ENCODE results near the gene SERPINA6. TPM values are rescaled to one million over a fixed set of nuclear protein-coding genes. Genes with fewer than 3 reads are reported as not detected.

SERPINA6 gene
- total and polyA plus RNA-seq, 2 donors (not counting 1 experiment from before 2014, with no cell fraction given), result not detected

- Histone ChIP-seq H4K20me1 (ENCODE audit: control insufficient read depth, insufficient read depth, low read length, poor library complexity, severe bottlenecking) (no peaks in the 10 kb centered on the region), H3K27ac (ENCODE audit: low read length in 2 of 2) (no peak overlapping the region), H3K36me3 (replicated peaks in 1 of 2; ENCODE audit: control extremely low read depth in 1 of 2, control insufficient read depth in 1 of 2, extremely low read depth in 1 of 2, insufficient read depth in 2 of 2, low read length in 1 of 2) (no peaks in the 10 kb centered on the region), H2AFZ (ENCODE audit: insufficient read depth, low read depth, low read length, poor library complexity, severe bottlenecking) (no peak overlapping the region), H3K27me3 (replicated peaks in 1 of 4; ENCODE audit: control extremely low read depth in 1 of 4, control insufficient read depth in 3 of 4, insufficient read depth in 4 of 4, low read length in 3 of 4) (no peaks in the 10 kb centered on the region), H3K4me1 (ENCODE audit: control insufficient read depth in 2 of 2, insufficient read depth in 2 of 2, low read length in 2 of 2) (no peaks in the 10 kb centered on the region), H3K79me2 (ENCODE audit: control insufficient read depth, insufficient read depth, low read length) (no peaks in the 10 kb centered on the region), H3K9me3 (ENCODE audit: control extremely low read depth in 1 of 3, control insufficient read depth in 2 of 3, insufficient read depth in 1 of 3, low read length in 2 of 3) (peaks cover 0 to 10% (median 0%) of the 10 kb centered on the region in 3 donors), H3K4me2 (replicated peaks; ENCODE audit: low read depth, low read length, poor library complexity, severe bottlenecking) (no peak overlapping the region), H3K9ac (ENCODE audit: low read length) (no peak overlapping the region), H3K4me3 (ENCODE audit: control extremely low read depth in 1 of 5, extremely low read depth in 1 of 5, insufficient read depth in 1 of 5, low read depth in 2 of 5, low read length in 4 of 5) (no peak overlapping the region)
- Mint-ChIP-seq H3K27me3 (no peaks in the 10 kb centered on the region), H3K27ac (no peak overlapping the region), H3K9me3 (ENCODE audit: insufficient read depth) (no peaks in the 10 kb centered on the region), H3K4me1 (no peaks in the 10 kb centered on the region), H3K4me3 (no peak overlapping the region)
- DNase-seq, result no peak
- TF ChIP-seq CTCF (IDR thresholded peaks at IDR 0.05) (no peak), EZH2 (IDR thresholded peaks at IDR 0.05; ENCODE audit: borderline replicate concordance, insufficient read depth, low read depth, low read length, poor library complexity, severe bottlenecking) (no peak)
- intact Hi-C loops (cut with micrococcal nuclease), result no loop called here
- 74% methylated on average over 9 of the region's 9 CpGs for WGBS (ENCODE audit: insufficient coverage)
- ChIA-PET POLR2A (no interaction called here), CTCF (no interaction called here)
- no peak for ATAC-seq (ENCODE audit: low read depth)
These were observed 27.6 kb downstream of the SERPINA6 start for GRCh38 chr14:94295360-94296180.

GRCh38 chr14:94293578-94293924 is 29.6 kb downstream of the SERPINA6 start:
- Mint-ChIP-seq H3K9me3 (ENCODE audit: insufficient read depth) (no peaks in the 10 kb centered on the region), H3K27me3 (peaks cover 3% of the 10 kb centered on the region), H3K4me1 (no peaks in the 10 kb centered on the region), H3K4me3 (no peak overlapping the region), H3K27ac (no peak overlapping the region)
- no peaks in the 10 kb centered on the region for H4K20me1 ChIP-seq (ENCODE audit: control insufficient read depth, insufficient read depth, low read length, poor library complexity, severe bottlenecking)
- H2AFZ ChIP-seq (ENCODE audit: insufficient read depth, low read depth, low read length, poor library complexity, severe bottlenecking), result no peak overlapping the region
- intact Hi-C loops (cut with micrococcal nuclease), result no loop called here
- H3K9me3 ChIP-seq (ENCODE audit: control extremely low read depth in 1 of 3, control insufficient read depth in 2 of 3, insufficient read depth in 1 of 3, low read length in 2 of 3), result peaks cover 0 to 18% (median 0%) of the 10 kb centered on the region in 3 donors
- ATAC-seq (ENCODE audit: low read depth) (no peak), DNase-seq (no peak)
- TF ChIP-seq EZH2 (IDR thresholded peaks at IDR 0.05; ENCODE audit: borderline replicate concordance, insufficient read depth, low read depth, low read length, poor library complexity, severe bottlenecking) (no peak), CTCF (IDR thresholded peaks at IDR 0.05) (no peak)
- H3K27ac ChIP-seq (ENCODE audit: low read length in 2 of 2), result no peak overlapping the region
- no peak overlapping the region for H3K4me2 ChIP-seq (replicated peaks; ENCODE audit: low read depth, low read length, poor library complexity, severe bottlenecking)
- ChIA-PET CTCF (no interaction called here), POLR2A (no interaction called here)
- no peaks in the 10 kb centered on the region for H3K4me1 ChIP-seq (ENCODE audit: control insufficient read depth in 2 of 2, insufficient read depth in 2 of 2, low read length in 2 of 2)
- no peaks in the 10 kb centered on the region for H3K27me3 ChIP-seq (replicated peaks in 1 of 4; ENCODE audit: control extremely low read depth in 1 of 4, control insufficient read depth in 3 of 4, insufficient read depth in 4 of 4, low read length in 3 of 4)
- H3K79me2 ChIP-seq (ENCODE audit: control insufficient read depth, insufficient read depth, low read length), result no peaks in the 10 kb centered on the region
- H3K36me3 ChIP-seq (replicated peaks in 1 of 2; ENCODE audit: control extremely low read depth in 1 of 2, control insufficient read depth in 1 of 2, extremely low read depth in 1 of 2, insufficient read depth in 2 of 2, low read length in 1 of 2), result no peaks in the 10 kb centered on the region
- no CpG with 5 or more reads among the region's 3 CpGs for WGBS (ENCODE audit: insufficient coverage)
- no peak overlapping the region for H3K4me3 ChIP-seq (ENCODE audit: control extremely low read depth in 1 of 5, extremely low read depth in 1 of 5, insufficient read depth in 1 of 5, low read depth in 2 of 5, low read length in 4 of 5)
- H3K9ac ChIP-seq (ENCODE audit: low read length), result no peak overlapping the region

Measured in B cell (primary cell).